Measurements from ENCODE around the gene TMEM272. TPM values are rescaled to one million over a fixed set of nuclear protein-coding genes. Genes with fewer than 3 reads are reported as not detected.

Gene TMEM272
- polyA plus RNA-seq, 1 donor (not counting 4 experiments of a cell fraction or from before 2014, with no cell fraction given) = not detected

- Histone ChIP-seq H3K4me2 (ENCODE audit: control insufficient read depth, extremely low read depth, insufficient read depth, low read depth, low read length) (no peak overlapping the region), H3K79me2 (ENCODE audit: control insufficient read depth, insufficient read depth, low read length) (no peaks in the 10 kb centered on the region), H3K9me1 (ENCODE audit: control insufficient read depth, extremely low read depth, insufficient read depth, low read length) (no peaks in the 10 kb centered on the region), H3K27ac (ENCODE audit: control insufficient read depth, insufficient read depth, low read length) (no peak overlapping the region), H3K36me3 (ENCODE audit: control insufficient read depth in 2 of 2, extremely low read depth in 1 of 2, insufficient read depth in 2 of 2, low read length in 2 of 2) (no peaks in the 10 kb centered on the region), H3K9ac (ENCODE audit: control insufficient read depth, extremely low read depth, insufficient read depth, low read length) (no peak overlapping the region), H4K20me1 (ENCODE audit: control insufficient read depth, extremely low read depth, insufficient read depth, low read length) (no peaks in the 10 kb centered on the region), H2AFZ (ENCODE audit: control insufficient read depth, low read length) (no peak overlapping the region), H3K4me1 (ENCODE audit: control insufficient read depth, extremely low read depth, insufficient read depth, low read length) (peaks cover 25% of the 10 kb centered on the region), H3K4me3 (ENCODE audit: control insufficient read depth in 2 of 3, extremely low read depth in 1 of 3, insufficient read depth in 2 of 3, low read depth in 1 of 3, low read length in 3 of 3) (no peak overlapping the region), H3K9me3 (ENCODE audit: control insufficient read depth, low read depth, low read length) (no peaks in the 10 kb centered on the region), H3K27me3 (ENCODE audit: control insufficient read depth, extremely low read depth, insufficient read depth, low read length) (peaks cover 24% of the 10 kb centered on the region)
- DNase-seq (ENCODE audit: low read depth, low spot score) (no peak), FAIRE-seq (no peak)
- dilution Hi-C loops (cut with MboI; ENCODE audit: extremely low pct_ligation_motif_present, low sequenced_read_pairs) = no loop called here
- TF ChIP-seq CTCF (optimal IDR thresholded peaks at IDR 0.05 in 1 of 3, IDR thresholded peaks at IDR 0.05 in 1 of 3, conservative IDR thresholded peaks at IDR 0.05 in 1 of 3; ENCODE audit: extremely low read depth in 1 of 3, insufficient read depth in 2 of 3, low read length in 3 of 3) = no peak
- TF ChIP-seq EZH2 (IDR thresholded peaks at IDR 0.05; ENCODE audit: low read length) = no peak
Observed at GRCh38 chr13:51818781-51819511, 26.0 kb downstream of the TMEM272 start.

- Histone ChIP-seq H3K36me3 (ENCODE audit: control insufficient read depth in 2 of 2, extremely low read depth in 1 of 2, insufficient read depth in 2 of 2, low read length in 2 of 2) (no peaks in the 10 kb centered on the region), H3K4me1 (ENCODE audit: control insufficient read depth, extremely low read depth, insufficient read depth, low read length) (peaks cover 25% of the 10 kb centered on the region), H3K27ac (ENCODE audit: control insufficient read depth, insufficient read depth, low read length) (no peak overlapping the region), H4K20me1 (ENCODE audit: control insufficient read depth, extremely low read depth, insufficient read depth, low read length) (no peaks in the 10 kb centered on the region), H2AFZ (ENCODE audit: control insufficient read depth, low read length) (no peak overlapping the region), H3K4me2 (ENCODE audit: control insufficient read depth, extremely low read depth, insufficient read depth, low read depth, low read length) (no peak overlapping the region), H3K9ac (ENCODE audit: control insufficient read depth, extremely low read depth, insufficient read depth, low read length) (no peak overlapping the region), H3K27me3 (ENCODE audit: control insufficient read depth, extremely low read depth, insufficient read depth, low read length) (peaks cover 24% of the 10 kb centered on the region), H3K9me3 (ENCODE audit: control insufficient read depth, low read depth, low read length) (no peaks in the 10 kb centered on the region), H3K4me3 (ENCODE audit: control insufficient read depth in 2 of 3, extremely low read depth in 1 of 3, insufficient read depth in 2 of 3, low read depth in 1 of 3, low read length in 3 of 3) (no peak overlapping the region), H3K79me2 (ENCODE audit: control insufficient read depth, insufficient read depth, low read length) (no peaks in the 10 kb centered on the region), H3K9me1 (ENCODE audit: control insufficient read depth, extremely low read depth, insufficient read depth, low read length) (no peaks in the 10 kb centered on the region)
- FAIRE-seq (no peak), DNase-seq (ENCODE audit: low read depth, low spot score) (no peak)
- dilution Hi-C loops (cut with MboI; ENCODE audit: extremely low pct_ligation_motif_present, low sequenced_read_pairs) = no loop called here
- TF ChIP-seq EZH2 (IDR thresholded peaks at IDR 0.05; ENCODE audit: low read length) = no peak
Observed at GRCh38 chr13:51818276-51818675, 26.7 kb downstream of the TMEM272 start.

GRCh38 chr13:51817717-51818116, 27.3 kb downstream of the TMEM272 start:
- H3K27ac ChIP-seq (ENCODE audit: control insufficient read depth, insufficient read depth, low read length) = no peak overlapping the region
- no peak overlapping the region for H3K4me2 ChIP-seq (ENCODE audit: control insufficient read depth, extremely low read depth, insufficient read depth, low read depth, low read length)
- no peak overlapping the region for H3K9ac ChIP-seq (ENCODE audit: control insufficient read depth, extremely low read depth, insufficient read depth, low read length)
- H2AFZ ChIP-seq (ENCODE audit: control insufficient read depth, low read length) = no peak overlapping the region
- DNase-seq (ENCODE audit: low read depth, low spot score) = no peak
- H4K20me1 ChIP-seq (ENCODE audit: control insufficient read depth, extremely low read depth, insufficient read depth, low read length) = no peaks in the 10 kb centered on the region
- no peak overlapping the region for H3K4me3 ChIP-seq (ENCODE audit: control insufficient read depth in 2 of 3, extremely low read depth in 1 of 3, insufficient read depth in 2 of 3, low read depth in 1 of 3, low read length in 3 of 3)
- no peak for FAIRE-seq
- dilution Hi-C loops (cut with MboI; ENCODE audit: extremely low pct_ligation_motif_present, low sequenced_read_pairs) = no loop called here
- no peak for TF ChIP-seq EZH2 (IDR thresholded peaks at IDR 0.05; ENCODE audit: low read length)
- TF ChIP-seq CTCF (optimal IDR thresholded peaks at IDR 0.05 in 1 of 3, IDR thresholded peaks at IDR 0.05 in 1 of 3, conservative IDR thresholded peaks at IDR 0.05 in 1 of 3; ENCODE audit: extremely low read depth in 1 of 3, insufficient read depth in 2 of 3, low read length in 3 of 3) = no peak
- H3K9me1 ChIP-seq (ENCODE audit: control insufficient read depth, extremely low read depth, insufficient read depth, low read length) = no peaks in the 10 kb centered on the region
- H3K9me3 ChIP-seq (ENCODE audit: control insufficient read depth, low read depth, low read length) = no peaks in the 10 kb centered on the region
- no peaks in the 10 kb centered on the region for H3K36me3 ChIP-seq (ENCODE audit: control insufficient read depth in 2 of 2, extremely low read depth in 1 of 2, insufficient read depth in 2 of 2, low read length in 2 of 2)
- H3K27me3 ChIP-seq (ENCODE audit: control insufficient read depth, extremely low read depth, insufficient read depth, low read length) = peaks cover 24% of the 10 kb centered on the region
- no peaks in the 10 kb centered on the region for H3K79me2 ChIP-seq (ENCODE audit: control insufficient read depth, insufficient read depth, low read length)
- peaks cover 25% of the 10 kb centered on the region for H3K4me1 ChIP-seq (ENCODE audit: control insufficient read depth, extremely low read depth, insufficient read depth, low read length)
